HUES48 (cell line): ENCODE results near the gene KLHL13.

Experiments
- H3K27ac ChIP-seq: one replicate; pipeline ENCODE4 v1.7.0; 2013; ENCODE audit warnings: low read depth, low read length, inconsistent platforms
- H3K27me3 ChIP-seq: 2 replicates; pipeline ENCODE4 v1.6.1; 2013; ENCODE audit warnings: mild to moderate bottlenecking, low read length; ENCODE audit not compliant: control insufficient read depth, insufficient read depth
- H3K36me3 ChIP-seq: 2 replicates; pipeline ENCODE4 v1.6.1; 2013; ENCODE audit warnings: low read length; ENCODE audit not compliant: control insufficient read depth, insufficient read depth
- H3K4me1 ChIP-seq: 2 replicates; pipeline ENCODE4 v1.6.1; 2013; ENCODE audit warnings: mild to moderate bottlenecking, low read length; ENCODE audit not compliant: control insufficient read depth, insufficient read depth
- H3K4me3 ChIP-seq: 2 replicates; pipeline ENCODE4 v1.5.1; 2013; ENCODE audit warnings: mild to moderate bottlenecking, low read depth, low read length
- H3K9ac ChIP-seq: 2 replicates; pipeline ENCODE4 v1.6.1; 2013; ENCODE audit warnings: mild to moderate bottlenecking, low read depth, low read length, moderate library complexity
- H3K9me3 ChIP-seq: 2 replicates; pipeline ENCODE4 v1.6.1; 2013; ENCODE audit warnings: low read length; ENCODE audit not compliant: control insufficient read depth, insufficient read depth

Gene KLHL13

GRCh38 chrX:117860517-117860916, 256.1 kb downstream of the KLHL13 start:
- H3K4me1 ChIP-seq, result no peaks in the 10 kb centered on the region
- H3K27ac ChIP-seq, result no peak overlapping the region
- H3K9ac ChIP-seq, result no peak overlapping the region
- no peaks in the 10 kb centered on the region for H3K36me3 ChIP-seq
- no peaks in the 10 kb centered on the region for H3K9me3 ChIP-seq
- H3K4me3 ChIP-seq, result no peak overlapping the region
- H3K27me3 ChIP-seq, result no peaks in the 10 kb centered on the region

GRCh38 chrX:117854806-117855205, 261.8 kb downstream of the KLHL13 start:
- Histone ChIP-seq H3K9me3 (no peaks in the 10 kb centered on the region), H3K36me3 (no peaks in the 10 kb centered on the region), H3K4me1 (no peaks in the 10 kb centered on the region), H3K9ac (no peak overlapping the region), H3K27me3 (no peaks in the 10 kb centered on the region), H3K27ac (no peak overlapping the region), H3K4me3 (no peak overlapping the region)

GRCh38 chrX:117851025-117851424, 265.6 kb downstream of the KLHL13 start:
- no peak overlapping the region for H3K4me3 ChIP-seq
- no peaks in the 10 kb centered on the region for H3K4me1 ChIP-seq
- H3K27ac ChIP-seq, result no peak overlapping the region
- H3K9me3 ChIP-seq, result no peaks in the 10 kb centered on the region
- H3K27me3 ChIP-seq, result 0 out of 2 replicates have a peak, but pooled peaks cover 3% of the 10 kb centered on the region
- H3K9ac ChIP-seq, result no peak overlapping the region
- H3K36me3 ChIP-seq, result no peaks in the 10 kb centered on the region
